ENCODE measurements around the gene FRMPD4. TPM values are rescaled to one million over a fixed set of nuclear protein-coding genes. Genes with fewer than 3 reads are reported as not detected.

The FRMPD4 gene
- total and polyA plus RNA-seq, 2 experiments from 2014 or later: 0.19 to 0.80 TPM

DNA sequence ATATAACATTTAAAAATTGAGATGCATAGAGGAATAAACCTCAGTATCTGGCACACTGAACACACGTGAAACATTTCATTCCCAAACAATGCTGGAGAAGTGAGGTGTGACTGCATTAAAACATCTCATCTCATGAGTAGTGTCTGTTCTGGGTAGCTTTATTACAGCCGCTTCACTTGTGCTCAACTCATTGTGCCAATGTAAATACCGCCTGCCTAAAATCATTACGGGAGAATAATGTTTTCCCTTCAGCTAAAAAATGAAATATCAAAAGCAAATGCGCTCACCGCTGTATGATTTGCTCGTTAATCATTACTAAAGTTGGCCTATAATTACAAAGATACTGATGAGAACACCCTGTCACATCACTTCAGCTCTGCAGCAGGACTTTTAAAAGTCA lies 542.8 kb downstream of the FRMPD4 start:
- no peak for DNase-seq (ENCODE audit: low spot score)
- no peaks in the 10 kb centered on the region for H3K36me3 ChIP-seq (ENCODE audit: insufficient read depth)
- no peaks in the 10 kb centered on the region for H3K27me3 ChIP-seq (ENCODE audit: insufficient read depth)
- no peak overlapping the region for H3K27ac ChIP-seq (ENCODE audit: low read depth)
- H3K27ac Mint-ChIP-seq: no peak overlapping the region
- H3K4me3 ChIP-seq: no peak overlapping the region
- H4K20me1 ChIP-seq (replicated peaks; ENCODE audit: insufficient read depth): no peaks in the 10 kb centered on the region
- no peaks in the 10 kb centered on the region for H3K4me1 Mint-ChIP-seq
- no peak overlapping the region for H3K4me3 Mint-ChIP-seq
- H3K36me3 Mint-ChIP-seq (ENCODE audit: low read depth): no peaks in the 10 kb centered on the region
- H3K4me2 ChIP-seq: no peak overlapping the region
- H3K4me1 ChIP-seq (ENCODE audit: insufficient read depth): no peaks in the 10 kb centered on the region
- no peaks in the 10 kb centered on the region for H3K79me2 ChIP-seq (replicated peaks; ENCODE audit: insufficient read depth)
- no peak for ATAC-seq
- H3K27me3 Mint-ChIP-seq (ENCODE audit: insufficient read depth, low read depth, poor library complexity): no peaks in the 10 kb centered on the region
- no peaks in the 10 kb centered on the region for H3F3A ChIP-seq (replicated peaks; ENCODE audit: low read depth)
- H3K9me2 ChIP-seq (ENCODE audit: insufficient read depth): no peaks in the 10 kb centered on the region
- TF ChIP-seq, protein P1, sequence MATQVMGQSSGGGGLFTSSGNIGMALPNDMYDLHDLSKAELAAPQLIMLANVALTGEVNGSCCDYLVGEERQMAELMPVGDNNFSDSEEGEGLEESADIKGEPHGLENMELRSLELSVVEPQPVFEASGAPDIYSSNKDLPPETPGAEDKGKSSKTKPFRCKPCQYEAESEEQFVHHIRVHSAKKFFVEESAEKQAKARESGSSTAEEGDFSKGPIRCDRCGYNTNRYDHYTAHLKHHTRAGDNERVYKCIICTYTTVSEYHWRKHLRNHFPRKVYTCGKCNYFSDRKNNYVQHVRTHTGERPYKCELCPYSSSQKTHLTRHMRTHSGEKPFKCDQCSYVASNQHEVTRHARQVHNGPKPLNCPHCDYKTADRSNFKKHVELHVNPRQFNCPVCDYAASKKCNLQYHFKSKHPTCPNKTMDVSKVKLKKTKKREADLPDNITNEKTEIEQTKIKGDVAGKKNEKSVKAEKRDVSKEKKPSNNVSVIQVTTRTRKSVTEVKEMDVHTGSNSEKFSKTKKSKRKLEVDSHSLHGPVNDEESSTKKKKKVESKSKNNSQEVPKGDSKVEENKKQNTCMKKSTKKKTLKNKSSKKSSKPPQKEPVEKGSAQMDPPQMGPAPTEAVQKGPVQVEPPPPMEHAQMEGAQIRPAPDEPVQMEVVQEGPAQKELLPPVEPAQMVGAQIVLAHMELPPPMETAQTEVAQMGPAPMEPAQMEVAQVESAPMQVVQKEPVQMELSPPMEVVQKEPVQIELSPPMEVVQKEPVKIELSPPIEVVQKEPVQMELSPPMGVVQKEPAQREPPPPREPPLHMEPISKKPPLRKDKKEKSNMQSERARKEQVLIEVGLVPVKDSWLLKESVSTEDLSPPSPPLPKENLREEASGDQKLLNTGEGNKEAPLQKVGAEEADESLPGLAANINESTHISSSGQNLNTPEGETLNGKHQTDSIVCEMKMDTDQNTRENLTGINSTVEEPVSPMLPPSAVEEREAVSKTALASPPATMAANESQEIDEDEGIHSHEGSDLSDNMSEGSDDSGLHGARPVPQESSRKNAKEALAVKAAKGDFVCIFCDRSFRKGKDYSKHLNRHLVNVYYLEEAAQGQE (IDR thresholded peaks at IDR 0.05; ENCODE audit: unreplicated experiment): no peak
- no peak for TF ChIP-seq ETS1 (IDR thresholded peaks at IDR 0.05)
- TF ChIP-seq, protein P2, sequence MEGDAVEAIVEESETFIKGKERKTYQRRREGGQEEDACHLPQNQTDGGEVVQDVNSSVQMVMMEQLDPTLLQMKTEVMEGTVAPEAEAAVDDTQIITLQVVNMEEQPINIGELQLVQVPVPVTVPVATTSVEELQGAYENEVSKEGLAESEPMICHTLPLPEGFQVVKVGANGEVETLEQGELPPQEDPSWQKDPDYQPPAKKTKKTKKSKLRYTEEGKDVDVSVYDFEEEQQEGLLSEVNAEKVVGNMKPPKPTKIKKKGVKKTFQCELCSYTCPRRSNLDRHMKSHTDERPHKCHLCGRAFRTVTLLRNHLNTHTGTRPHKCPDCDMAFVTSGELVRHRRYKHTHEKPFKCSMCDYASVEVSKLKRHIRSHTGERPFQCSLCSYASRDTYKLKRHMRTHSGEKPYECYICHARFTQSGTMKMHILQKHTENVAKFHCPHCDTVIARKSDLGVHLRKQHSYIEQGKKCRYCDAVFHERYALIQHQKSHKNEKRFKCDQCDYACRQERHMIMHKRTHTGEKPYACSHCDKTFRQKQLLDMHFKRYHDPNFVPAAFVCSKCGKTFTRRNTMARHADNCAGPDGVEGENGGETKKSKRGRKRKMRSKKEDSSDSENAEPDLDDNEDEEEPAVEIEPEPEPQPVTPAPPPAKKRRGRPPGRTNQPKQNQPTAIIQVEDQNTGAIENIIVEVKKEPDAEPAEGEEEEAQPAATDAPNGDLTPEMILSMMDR (conservative IDR thresholded peaks at IDR 0.05; ENCODE audit: low read depth in 2 of 2): no peak
- no peak for TF ChIP-seq JUNB (IDR thresholded peaks at IDR 0.05; ENCODE audit: unreplicated experiment)
- TF ChIP-seq STAT1 (IDR thresholded peaks at IDR 0.05; ENCODE audit: unreplicated experiment): no peak
- no peak for TF ChIP-seq EZH2 (IDR thresholded peaks at IDR 0.05; ENCODE audit: low read depth, unreplicated experiment)
- TF ChIP-seq CREB1 (CRISPR knock-in tag; IDR thresholded peaks at IDR 0.05; ENCODE audit: low read depth): no peak
- no peak for TF ChIP-seq ZNF331 (CRISPR knock-in tag; IDR thresholded peaks at IDR 0.05; ENCODE audit: low read depth)
- no peak for TF ChIP-seq EZH2phosphoT487 (IDR thresholded peaks at IDR 0.05; ENCODE audit: unreplicated experiment)
- no peak for TF ChIP-seq ZNF114 (CRISPR knock-in tag; IDR thresholded peaks at IDR 0.05)
- TF ChIP-seq ZNF462 (CRISPR knock-in tag; IDR thresholded peaks at IDR 0.05): no peak
- no peak for TF ChIP-seq POLR2AphosphoS5 (IDR thresholded peaks at IDR 0.05; ENCODE audit: low read depth)
- TF ChIP-seq NANOG (IDR thresholded peaks at IDR 0.05; ENCODE audit: borderline replicate concordance): no peak
- no peaks in the 10 kb centered on the region for H3K9me3 Mint-ChIP-seq
- no peak overlapping the region for H2AFZ ChIP-seq

All from GM23338 (cell line).